ENCODE results near the gene NBDY.

The NBDY gene

GRCh38 chrX:56783996-56784620, 55.1 kb downstream of the NBDY start:
- no peaks in the 10 kb centered on the region for H3K27me3 ChIP-seq (ENCODE audit: low read depth)
- DNase-seq (ENCODE audit: low spot score in 2 of 2): no peak
- H3K4me1 ChIP-seq: no peaks in the 10 kb centered on the region
- no peaks in the 10 kb centered on the region for H3K36me3 ChIP-seq (replicated peaks)
- in situ Hi-C loops (cut with MboI; ENCODE audit: low sequenced_read_pairs): no loop called here
- H3K9me3 ChIP-seq: no peaks in the 10 kb centered on the region
- H3K4me3 ChIP-seq: no peak overlapping the region

GRCh38 chrX:56784666-56785065, 55.6 kb downstream of the NBDY start:
- Histone ChIP-seq H3K9me3 (no peaks in the 10 kb centered on the region), H3K4me3 (no peak overlapping the region), H3K36me3 (replicated peaks) (no peaks in the 10 kb centered on the region), H3K27me3 (ENCODE audit: low read depth) (no peaks in the 10 kb centered on the region), H3K4me1 (no peaks in the 10 kb centered on the region)
- in situ Hi-C loops (cut with MboI; ENCODE audit: low sequenced_read_pairs): no loop called here
- no peak for DNase-seq (ENCODE audit: low spot score in 2 of 2)

- Histone ChIP-seq H3K36me3 (replicated peaks) (no peaks in the 10 kb centered on the region), H3K9me3 (no peaks in the 10 kb centered on the region), H3K4me3 (no peak overlapping the region), H3K4me1 (no peaks in the 10 kb centered on the region), H3K27me3 (ENCODE audit: low read depth) (no peaks in the 10 kb centered on the region)
- in situ Hi-C loops (cut with MboI; ENCODE audit: low sequenced_read_pairs): no loop called here
- DNase-seq (ENCODE audit: low spot score in 2 of 2): no peak
Observed at GRCh38 chrX:56785442-56785841, 56.4 kb downstream of the NBDY start.

GRCh38 chrX:56786889-56787733, 58.1 kb downstream of the NBDY start:
- DNase-seq (ENCODE audit: low spot score in 2 of 2): no peak
- no peaks in the 10 kb centered on the region for H3K36me3 ChIP-seq (replicated peaks)
- H3K9me3 ChIP-seq: no peaks in the 10 kb centered on the region
- no peaks in the 10 kb centered on the region for H3K27me3 ChIP-seq (ENCODE audit: low read depth)
- H3K4me1 ChIP-seq: no peaks in the 10 kb centered on the region
- no peak overlapping the region for H3K4me3 ChIP-seq
- in situ Hi-C loops (cut with MboI; ENCODE audit: low sequenced_read_pairs): no loop called here

GRCh38 chrX:56787734-56788152, 58.7 kb downstream of the NBDY start:
- Histone ChIP-seq H3K4me3 (no peak overlapping the region), H3K27me3 (ENCODE audit: low read depth) (no peaks in the 10 kb centered on the region), H3K4me1 (no peaks in the 10 kb centered on the region), H3K36me3 (replicated peaks) (no peaks in the 10 kb centered on the region), H3K9me3 (no peaks in the 10 kb centered on the region)
- in situ Hi-C loops (cut with MboI; ENCODE audit: low sequenced_read_pairs): no loop called here
- no peak for DNase-seq (ENCODE audit: low spot score in 2 of 2)

GRCh38 chrX:56788229-56788628, 59.2 kb downstream of the NBDY start:
- no peak for DNase-seq (ENCODE audit: low spot score in 2 of 2)
- in situ Hi-C loops (cut with MboI; ENCODE audit: low sequenced_read_pairs): no loop called here
- H3K4me1 ChIP-seq: no peaks in the 10 kb centered on the region
- H3K4me3 ChIP-seq: no peak overlapping the region
- H3K36me3 ChIP-seq (replicated peaks): no peaks in the 10 kb centered on the region
- no peaks in the 10 kb centered on the region for H3K9me3 ChIP-seq
- no peaks in the 10 kb centered on the region for H3K27me3 ChIP-seq (ENCODE audit: low read depth)

- Histone ChIP-seq H3K27me3 (ENCODE audit: low read depth) (no peaks in the 10 kb centered on the region), H3K36me3 (replicated peaks) (no peaks in the 10 kb centered on the region)
- in situ Hi-C loops (cut with MboI; ENCODE audit: low sequenced_read_pairs): no loop called here
Observed at GRCh38 chrX:56788717-56789122, 59.7 kb downstream of the NBDY start.

GRCh38 chrX:56789518-56790070, 60.6 kb downstream of the NBDY start:
- H3K9me3 ChIP-seq: no peaks in the 10 kb centered on the region
- in situ Hi-C loops (cut with MboI; ENCODE audit: low sequenced_read_pairs): no loop called here

More at GRCh38 chrX:56788717-56789122, 59.7 kb downstream of the NBDY start:
- no peaks in the 10 kb centered on the region for H3K9me3 ChIP-seq
- H3K4me3 ChIP-seq: no peak overlapping the region
- no peak for DNase-seq (ENCODE audit: low spot score in 2 of 2)
- H3K4me1 ChIP-seq: no peaks in the 10 kb centered on the region

GRCh38 chrX:56790778-56791177, 61.7 kb downstream of the NBDY start:
- no peaks in the 10 kb centered on the region for H3K9me3 ChIP-seq
- in situ Hi-C loops (cut with MboI; ENCODE audit: low sequenced_read_pairs): no loop called here

More at GRCh38 chrX:56789518-56790070, 60.6 kb downstream of the NBDY start:
- no peaks in the 10 kb centered on the region for H3K4me1 ChIP-seq
- no peak overlapping the region for H3K4me3 ChIP-seq
- no peak for DNase-seq (ENCODE audit: low spot score in 2 of 2)
- no peaks in the 10 kb centered on the region for H3K36me3 ChIP-seq (replicated peaks)
- H3K27me3 ChIP-seq (ENCODE audit: low read depth): no peaks in the 10 kb centered on the region

GRCh38 chrX:56791456-56791855, 62.4 kb downstream of the NBDY start:
- in situ Hi-C loops (cut with MboI; ENCODE audit: low sequenced_read_pairs): no loop called here
- H3K4me3 ChIP-seq: no peak overlapping the region

More at GRCh38 chrX:56790778-56791177, 61.7 kb downstream of the NBDY start:
- Histone ChIP-seq H3K36me3 (replicated peaks) (no peaks in the 10 kb centered on the region), H3K4me1 (no peaks in the 10 kb centered on the region), H3K4me3 (no peak overlapping the region), H3K27me3 (ENCODE audit: low read depth) (no peaks in the 10 kb centered on the region)
- no peak for DNase-seq (ENCODE audit: low spot score in 2 of 2)

GRCh38 chrX:56792270-56793111, 63.4 kb downstream of the NBDY start:
- H3K27me3 ChIP-seq (ENCODE audit: low read depth): no peaks in the 10 kb centered on the region
- H3K9me3 ChIP-seq: no peaks in the 10 kb centered on the region
- peak in 1 of 2 experiments; percentile 3 for DNase-seq (ENCODE audit: low spot score in 2 of 2)
- in situ Hi-C loops (cut with MboI; ENCODE audit: low sequenced_read_pairs): no loop called here
- no peaks in the 10 kb centered on the region for H3K4me1 ChIP-seq
- H3K4me3 ChIP-seq: no peak overlapping the region
- H3K36me3 ChIP-seq (replicated peaks): no peaks in the 10 kb centered on the region

More at GRCh38 chrX:56791456-56791855, 62.4 kb downstream of the NBDY start:
- no peaks in the 10 kb centered on the region for H3K4me1 ChIP-seq
- H3K9me3 ChIP-seq: no peaks in the 10 kb centered on the region
- DNase-seq (ENCODE audit: low spot score in 2 of 2): no peak
- H3K27me3 ChIP-seq (ENCODE audit: low read depth): no peaks in the 10 kb centered on the region
- H3K36me3 ChIP-seq (replicated peaks): no peaks in the 10 kb centered on the region

GRCh38 chrX:56793112-56793430, 64.0 kb downstream of the NBDY start:
- no peak overlapping the region for H3K4me3 ChIP-seq
- no peaks in the 10 kb centered on the region for H3K4me1 ChIP-seq
- DNase-seq (ENCODE audit: low spot score in 2 of 2): peak in 1 of 2 experiments; percentile 2
- in situ Hi-C loops (cut with MboI; ENCODE audit: low sequenced_read_pairs): no loop called here
- no peaks in the 10 kb centered on the region for H3K27me3 ChIP-seq (ENCODE audit: low read depth)
- no peaks in the 10 kb centered on the region for H3K9me3 ChIP-seq
- no peaks in the 10 kb centered on the region for H3K36me3 ChIP-seq (replicated peaks)

GRCh38 chrX:56793521-56794320, 64.7 kb downstream of the NBDY start:
- no peaks in the 10 kb centered on the region for H3K4me1 ChIP-seq

More at GRCh38 chrX:56793521-56794320, 64.7 kb downstream of the NBDY start:
- peak in 1 of 2 experiments; percentile 0 for DNase-seq (ENCODE audit: low spot score in 2 of 2)
- Histone ChIP-seq H3K9me3 (no peaks in the 10 kb centered on the region), H3K27me3 (ENCODE audit: low read depth) (no peaks in the 10 kb centered on the region), H3K4me3 (no peak overlapping the region), H3K36me3 (replicated peaks) (no peaks in the 10 kb centered on the region)
- in situ Hi-C loops (cut with MboI; ENCODE audit: low sequenced_read_pairs): no loop called here
